Activated CD8-positive, alpha-beta T cell treated with anti-CD3 and anti-CD28 coated beads for 36 hours (primary cell): ENCODE measurements around the gene LRRK1. TPM values are rescaled to one million over a fixed set of nuclear protein-coding genes. Genes with fewer than 3 reads are reported as not detected.

Source experiments
- ATAC-seq: fragments of 200-7000 bp; cut with Tn5 transposase; one replicate; pipeline ENCODE4 v1.10.0; 2021; ENCODE audit warnings: mild to moderate bottlenecking, moderate library complexity
- CTCF ChIA-PET: fragments of 350-600 bp; sonication (Branson Sonifier 250); formaldehyde crosslinking; loops from one replicate; lab custom pipeline; 2021; ENCODE audit warnings: antibody characterized with exemption; lab: Charles Lee
- POLR2A ChIA-PET: fragments of 350-600 bp; sonication (Branson Sonifier 250); formaldehyde crosslinking; loops from one replicate; lab custom pipeline; 2021; ENCODE audit warnings: antibody characterized with exemption; lab: Charles Lee
- DNase-seq: peaks from one replicate; pipeline ENCODE4 v3.0.0-alpha.2; 2020
- H3K27ac Mint-ChIP-seq: one replicate; pipeline ENCODE4 v1.8.0; 2021; ENCODE audit warnings: mild to moderate bottlenecking, mixed read lengths
- H3K27me3 Mint-ChIP-seq: one replicate; pipeline ENCODE4 v1.8.0; 2021; ENCODE audit warnings: mixed read lengths
- H3K36me3 Mint-ChIP-seq: one replicate; pipeline ENCODE4 v1.8.0; 2021; ENCODE audit warnings: low read depth, mixed read lengths
- H3K4me1 Mint-ChIP-seq: one replicate; pipeline ENCODE4 v1.8.0; 2021; ENCODE audit warnings: low read depth, mixed read lengths
- H3K4me3 Mint-ChIP-seq: one replicate; pipeline ENCODE4 v1.8.0; 2021; ENCODE audit warnings: mild to moderate bottlenecking, moderate library complexity, mixed read lengths
- H3K9me3 Mint-ChIP-seq: one replicate; pipeline ENCODE4 v1.8.0; 2021; ENCODE audit warnings: mixed read lengths
- CTCF ChIP-seq: fragments of 200-600 bp; IDR thresholded peaks from one replicate; pipeline ENCODE4 v1.8.0; 2022; ENCODE audit warnings: antibody characterized with exemption, mild to moderate bottlenecking
- intact Hi-C: fragments of 100-400 bp; cut with micrococcal nuclease; formaldehyde crosslinking; loops from one replicate; pipeline ENCODE4 v1.10.0; 2022
- total RNA-seq, 2 experiments: library from RNA; stranded (reverse); gene quantifications; one replicate each; pipeline ENCODE4 v1.2.3, GENCODE V29; 2021

LRRK1 gene
- total RNA-seq, 2 experiments from 2014 or later = 0.50 to 0.83 TPM

DNA sequence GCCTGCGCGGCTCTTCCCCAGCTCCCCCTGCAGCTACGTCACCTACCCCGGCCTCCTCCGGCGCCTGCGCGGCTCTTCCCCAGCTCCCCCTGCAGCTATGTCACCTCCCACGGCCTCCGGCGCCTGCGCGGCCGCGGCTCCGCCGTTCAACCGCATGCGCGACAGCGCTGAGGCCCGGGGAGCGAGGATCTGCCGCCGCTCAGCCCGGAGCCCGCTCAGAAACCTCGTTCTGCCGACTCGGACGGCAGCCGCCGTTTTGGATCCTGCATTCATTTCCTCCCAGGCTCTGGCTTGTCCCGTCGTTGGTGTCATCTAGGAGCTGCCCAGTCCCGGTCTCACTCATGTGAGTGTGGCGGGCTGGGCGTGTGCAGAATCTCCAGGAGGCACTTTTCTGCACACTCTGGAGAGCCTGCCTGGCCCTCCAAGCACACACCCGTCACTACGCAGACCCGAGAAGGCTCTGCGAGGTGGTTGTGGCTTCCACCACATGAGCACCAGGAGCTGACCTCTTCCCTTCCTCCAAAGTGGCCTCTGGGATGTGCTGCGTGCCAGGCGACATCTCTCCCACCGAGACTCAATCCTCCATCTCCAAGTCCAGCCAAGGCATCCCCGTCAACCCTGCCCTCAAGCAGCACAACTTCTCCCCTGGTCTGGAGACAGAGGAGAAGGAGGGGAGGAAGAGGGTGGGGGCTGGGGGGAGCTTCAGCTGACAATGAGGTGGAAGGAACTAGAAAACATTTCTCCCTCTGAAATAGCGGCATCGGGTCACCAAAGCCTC, 167.4 kb downstream of the LRRK1 start:
- H3K4me3 Mint-ChIP-seq = no peak overlapping the region
- CTCF ChIA-PET = interaction anchor here (0.9 to 5.6 kb wide), 7 partner anchors 15 to 176 kb away, joined by 3 to 45 read pairs (median 5); no protein-coding TSS in a partner anchor
- no peaks in the 10 kb centered on the region for H3K27me3 Mint-ChIP-seq
- no peak for TF ChIP-seq CTCF
- no peak overlapping the region for H3K27ac Mint-ChIP-seq
- no peaks in the 10 kb centered on the region for H3K36me3 Mint-ChIP-seq
- no peak for ATAC-seq
- POLR2A ChIA-PET = no interaction called here
- no peaks in the 10 kb centered on the region for H3K9me3 Mint-ChIP-seq
- intact Hi-C loops = no loop called here
- H3K4me1 Mint-ChIP-seq = peaks cover 3% of the 10 kb centered on the region
- no peak for DNase-seq

DNA sequence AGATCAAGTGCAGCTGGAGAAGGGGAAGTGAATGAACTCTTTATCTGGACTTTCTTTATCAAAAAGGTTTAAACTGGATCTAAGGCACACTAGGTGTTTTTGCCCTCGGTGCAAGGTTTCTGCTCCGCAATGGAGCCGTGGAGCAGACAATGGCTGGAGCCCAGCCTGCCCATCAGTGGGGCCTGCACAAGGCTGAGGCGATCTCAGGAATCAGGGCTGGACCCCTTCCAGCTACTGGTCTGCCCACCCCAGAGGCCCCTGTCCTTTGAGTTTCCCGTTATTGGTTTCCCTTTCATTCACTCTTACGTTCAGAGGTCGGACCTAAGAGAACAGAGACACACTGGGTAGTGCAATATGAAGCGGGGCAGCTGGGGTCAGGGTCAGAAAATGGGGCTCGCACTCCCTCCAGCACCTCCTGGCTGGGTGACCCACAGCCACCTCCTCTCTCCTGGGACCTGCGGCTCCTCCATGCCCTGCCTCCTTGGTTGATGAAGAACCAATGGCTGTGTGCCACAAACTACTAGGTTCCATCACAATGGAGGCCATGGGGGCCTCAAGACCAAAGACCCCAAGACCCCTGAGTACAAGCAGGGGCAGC, 168.1 kb downstream of the LRRK1 start:
- ATAC-seq (no peak), DNase-seq (no peak)
- Mint-ChIP-seq H3K27ac (no peak overlapping the region), H3K4me1 (peaks cover 3% of the 10 kb centered on the region), H3K36me3 (no peaks in the 10 kb centered on the region), H3K4me3 (no peak overlapping the region), H3K27me3 (no peaks in the 10 kb centered on the region), H3K9me3 (no peaks in the 10 kb centered on the region)
- ChIA-PET POLR2A (no interaction called here), CTCF (interaction anchor here (0.9 to 5.6 kb wide), 7 partner anchors 16 to 170 kb away, joined by 3 to 45 read pairs (median 5); no protein-coding TSS in a partner anchor)
- TF ChIP-seq CTCF = no peak
- intact Hi-C loops = no loop called here

DNA sequence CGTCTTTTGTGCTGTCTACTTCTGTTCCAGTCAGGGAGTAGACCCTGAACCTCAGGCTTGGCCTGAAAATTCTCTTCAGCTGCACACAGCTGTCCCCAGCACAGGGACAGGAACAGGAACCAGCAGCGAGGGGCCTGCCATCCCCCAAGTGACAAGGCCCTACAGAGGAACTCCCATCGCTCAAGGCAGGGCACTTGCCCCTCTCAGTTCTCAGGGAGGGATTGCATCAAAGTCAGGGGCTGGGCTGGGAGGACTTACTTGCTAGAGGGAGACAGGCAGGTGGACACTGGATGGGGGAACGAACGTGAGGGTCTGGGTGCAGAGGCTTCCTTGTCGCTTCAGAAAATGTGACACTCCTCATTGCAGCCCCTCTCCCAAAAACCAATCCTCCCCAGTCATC, 169.1 kb downstream of the LRRK1 start:
- Mint-ChIP-seq H3K4me3 (no peak overlapping the region), H3K9me3 (no peaks in the 10 kb centered on the region), H3K4me1 (peaks cover 3% of the 10 kb centered on the region), H3K27ac (no peak overlapping the region), H3K36me3 (no peaks in the 10 kb centered on the region), H3K27me3 (no peaks in the 10 kb centered on the region)
- no peak for TF ChIP-seq CTCF
- ChIA-PET CTCF (interaction anchor here (0.6 to 5.6 kb wide), 16 partner anchors 13 to 188 kb away, joined by 3 to 45 read pairs (median 4); no protein-coding TSS in a partner anchor), POLR2A (interaction anchor here (0.5 kb wide), 1 partner anchor 162 kb away, joined by 3 read pairs; no protein-coding TSS in a partner anchor)
- no peak for DNase-seq
- no peak for ATAC-seq
- intact Hi-C loops = loop anchor here (2.0 kb wide), 1 partner anchor 171 kb away; no protein-coding TSS in a partner anchor

GRCh38 chr15:101088788-101089578, 169.8 kb downstream of the LRRK1 start:
- no peaks in the 10 kb centered on the region for H3K27me3 Mint-ChIP-seq
- H3K27ac Mint-ChIP-seq = no peak overlapping the region
- TF ChIP-seq CTCF = peak; percentile 99
- H3K4me1 Mint-ChIP-seq = peaks cover 8% of the 10 kb centered on the region
- intact Hi-C loops = loop anchor here (2.0 kb wide), 1 partner anchor 170 kb away; no protein-coding TSS in a partner anchor
- peak; percentile 97 for ATAC-seq
- DNase-seq = peak; percentile 83
- CTCF ChIA-PET = interaction anchor here (0.6 to 6.6 kb wide), 22 partner anchors 12 to 187 kb away, joined by 3 to 82 read pairs (median 4); no protein-coding TSS in a partner anchor
- H3K9me3 Mint-ChIP-seq = no peaks in the 10 kb centered on the region
- POLR2A ChIA-PET = interaction anchor here (0.5 to 1.0 kb wide), 2 partner anchors 150 to 161 kb away, joined by 3 read pairs; no protein-coding TSS in a partner anchor
- H3K36me3 Mint-ChIP-seq = no peaks in the 10 kb centered on the region
- no peak overlapping the region for H3K4me3 Mint-ChIP-seq
